Fibroblast of lung (primary cell): Measurements from ENCODE around the gene MRC1. TPM values are rescaled to one million over a fixed set of nuclear protein-coding genes. Genes with fewer than 3 reads are reported as not detected.

ENCODE experiments used
- DNase-seq, 2 donors: peaks; one replicate each; pipeline versions ENCODE4 v3.0.0 to v3.0.0-alpha.2; 2010; ENCODE audit warnings: low read depth in 2 of 2
- H2AFZ ChIP-seq: 2 replicates; pipeline ENCODE4 v1.5.1; 2012; ENCODE audit warnings: low read length, control low read depth, inconsistent platforms
- H3K27ac ChIP-seq: 2 replicates; pipeline ENCODE4 v1.5.1; 2011; ENCODE audit warnings: low read length, control low read depth; ENCODE audit not compliant: insufficient read depth
- H3K27me3 ChIP-seq: 2 replicates; pipeline ENCODE4 v1.5.1; 2011; ENCODE audit warnings: mild to moderate bottlenecking, low read length; ENCODE audit not compliant: control insufficient read depth, insufficient read depth
- H3K36me3 ChIP-seq: 2 replicates; pipeline ENCODE4 v1.5.1; 2011; ENCODE audit warnings: low read length; ENCODE audit not compliant: control insufficient read depth, insufficient read depth
- H3K4me1 ChIP-seq: 2 replicates; pipeline ENCODE4 v1.5.1; 2011; ENCODE audit warnings: low read length; ENCODE audit not compliant: control insufficient read depth, insufficient read depth; ENCODE audit errors: extremely low read depth
- H3K4me2 ChIP-seq: 2 replicates; pipeline ENCODE4 v1.5.1; 2011; ENCODE audit warnings: low read length, control low read depth; ENCODE audit not compliant: insufficient read depth; ENCODE audit errors: extremely low read depth
- H3K4me3 ChIP-seq, 4 experiments: fragments of 200-600 bp in 1 of 4; sonication (generic) in 1 of 4; replicated peaks in 1 of 4; 2 replicates each; pipeline ENCODE4 v1.5.1; 2011 to 2016; ENCODE audit warnings: low read length in 4 of 4, low read depth in 3 of 4, mild to moderate bottlenecking in 3 of 4, control low read depth in 2 of 4, inconsistent platforms in 1 of 4, mixed read lengths in 1 of 4; ENCODE audit not compliant: insufficient read depth in 1 of 4; ENCODE audit errors: control extremely low read depth in 1 of 4
- H3K79me2 ChIP-seq: 2 replicates; pipeline ENCODE4 v1.5.1; 2012; ENCODE audit warnings: mild to moderate bottlenecking, low read length, inconsistent platforms; ENCODE audit not compliant: control insufficient read depth, insufficient read depth
- H3K9ac ChIP-seq: 2 replicates; pipeline ENCODE4 v1.5.1; 2011; ENCODE audit warnings: mild to moderate bottlenecking, low read length, control low read depth; ENCODE audit not compliant: insufficient read depth
- H3K9me3 ChIP-seq: 2 replicates; pipeline ENCODE4 v1.5.1; 2012; ENCODE audit warnings: low read depth, low read length; ENCODE audit not compliant: control insufficient read depth, insufficient read depth
- H4K20me1 ChIP-seq: 2 replicates; pipeline ENCODE4 v1.5.1; 2011; ENCODE audit warnings: low read length; ENCODE audit not compliant: control insufficient read depth, insufficient read depth; ENCODE audit errors: extremely low read depth
- CTCF ChIP-seq, 2 donors: IDR thresholded peaks in 1 of 2; conservative IDR thresholded peaks in 1 of 2; 1 replicate in 1 of 2; 2 replicates in 1 of 2; pipeline ENCODE4 v1.5.1; 2011 to 2012; ENCODE audit warnings: low read length in 2 of 2, control low read depth in 1 of 2, inconsistent platforms in 1 of 2, low read depth in 1 of 2, mild to moderate bottlenecking in 1 of 2
- EZH2 ChIP-seq: IDR thresholded peaks from 2 replicates; pipeline ENCODE4 v1.5.1; 2012; ENCODE audit warnings: low read length, control low read depth, mild to moderate bottlenecking; ENCODE audit errors: missing control alignments
- polyA plus RNA-seq, 2 donors: library from polyadenylated mRNA; depleted of rRNA in 1 of 2; stranded (reverse) in 1 of 2; unstranded in 1 of 2; fragments of >200 nt; gene quantifications; 2 replicates each; pipeline ENCODE4 v1.2.1, GENCODE V29; 2011 to 2012; ENCODE audit warnings: missing spikeins in 1 of 2
- total RNA-seq: library from RNA; depleted of rRNA; stranded (reverse); fragments of >200 nt; gene quantifications from 2 replicates; pipeline ENCODE4 v1.2.1, GENCODE V29; 2014

Gene MRC1
- total and polyA plus RNA-seq, 2 donors (not counting 1 experiment from before 2014, with no cell fraction given) = 0.01 TPM; not detected in 1

- no peaks in the 10 kb centered on the region for H4K20me1 ChIP-seq
- H3K4me2 ChIP-seq = no peak overlapping the region
- no peaks in the 10 kb centered on the region for H3K79me2 ChIP-seq
- H2AFZ ChIP-seq = no peak overlapping the region
- H3K36me3 ChIP-seq = no peaks in the 10 kb centered on the region
- H3K9ac ChIP-seq = no peak overlapping the region
- no peak for TF ChIP-seq EZH2
- no peak for TF ChIP-seq CTCF (conservative IDR thresholded peaks at IDR 0.05 in 1 of 2, IDR thresholded peaks at IDR 0.05 in 1 of 2; ENCODE audit: low read depth in 1 of 2, low read length in 2 of 2)
- H3K27me3 ChIP-seq = no peaks in the 10 kb centered on the region
- no peaks in the 10 kb centered on the region for H3K9me3 ChIP-seq
- no peak overlapping the region for H3K27ac ChIP-seq
- H3K4me3 ChIP-seq = no peak overlapping the region
- H3K4me1 ChIP-seq = no peaks in the 10 kb centered on the region
- DNase-seq = no peak
Measured at GRCh38 chr10:17842641-17843040, 33.5 kb downstream of the MRC1 start.

- TF ChIP-seq EZH2 = no peak
- TF ChIP-seq CTCF (conservative IDR thresholded peaks at IDR 0.05 in 1 of 2, IDR thresholded peaks at IDR 0.05 in 1 of 2; ENCODE audit: low read depth in 1 of 2, low read length in 2 of 2) = peak; percentile 42 to 44
- Histone ChIP-seq H3K36me3 (no peaks in the 10 kb centered on the region), H2AFZ (peak overlapping the region; percentile 9), H3K79me2 (no peaks in the 10 kb centered on the region), H3K9me3 (no peaks in the 10 kb centered on the region), H3K4me1 (no peaks in the 10 kb centered on the region), H3K27me3 (no peaks in the 10 kb centered on the region), H3K27ac (no peak overlapping the region), H4K20me1 (no peaks in the 10 kb centered on the region), H3K4me3 (no peak overlapping the region), H3K9ac (no peak overlapping the region), H3K4me2 (no peak overlapping the region)
- DNase-seq = peak; percentile 13 to 51
Measured at GRCh38 chr10:17847585-17848296, 38.6 kb downstream of the MRC1 start.

DNA sequence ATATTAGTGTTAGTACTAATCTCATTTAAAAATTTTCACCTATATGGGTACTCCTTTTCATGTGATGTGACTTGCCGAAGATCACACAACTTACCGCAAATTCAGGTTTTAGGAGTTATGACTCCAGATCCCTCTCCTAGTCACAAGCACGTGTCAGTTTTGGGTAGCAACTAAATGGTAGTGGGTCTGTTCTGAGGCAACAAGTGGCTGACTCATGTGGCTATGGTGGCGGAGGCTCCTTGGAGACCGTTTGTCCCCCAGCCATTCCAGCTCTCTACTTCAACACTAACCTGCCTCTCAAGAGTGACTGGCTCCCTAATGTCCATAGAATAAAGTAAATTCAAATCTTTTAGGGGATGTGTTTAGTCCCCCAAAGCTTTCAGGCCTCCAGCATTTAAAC, 39.5 kb downstream of the MRC1 start:
- Histone ChIP-seq H3K4me3 (no peak overlapping the region), H4K20me1 (no peaks in the 10 kb centered on the region), H3K36me3 (no peaks in the 10 kb centered on the region), H3K27ac (no peak overlapping the region), H3K9ac (no peak overlapping the region), H3K9me3 (no peaks in the 10 kb centered on the region), H3K4me1 (no peaks in the 10 kb centered on the region), H3K79me2 (no peaks in the 10 kb centered on the region), H2AFZ (no peak overlapping the region), H3K4me2 (no peak overlapping the region), H3K27me3 (no peaks in the 10 kb centered on the region)
- peak in 1 of 2 donors; percentile 2 for DNase-seq
- TF ChIP-seq CTCF (conservative IDR thresholded peaks at IDR 0.05 in 1 of 2, IDR thresholded peaks at IDR 0.05 in 1 of 2; ENCODE audit: low read depth in 1 of 2, low read length in 2 of 2) (no peak), EZH2 (no peak)
